Tibial artery (tissue), 4 donors: ENCODE measurements around the gene B3GLCT.
A peak's percentile ranks its signal among the peaks of the same experiment; 100 is the strongest.
"Not testable (repeated sequence)": the region's sequence is repeated elsewhere in the genome, so short reads cannot be mapped to it uniquely, and the experiment has no call there.

Source experiments
- DNase-seq, 2 donors: peaks; one replicate each; pipeline ENCODE4 v3.0.0-alpha.2; 2019
- H3K27ac ChIP-seq, 2 donors: fragments of 200-600 bp; sonication (generic) in 1 of 2; 1 replicate in 1 of 2; 2 replicates in 1 of 2; pipeline ENCODE4 v1.5.1; 2018 to 2019; ENCODE audit warnings: mild to moderate bottlenecking in 1 of 2
- H3K27me3 ChIP-seq, 2 donors: fragments of 200-600 bp; sonication (generic) in 1 of 2; one replicate each; pipeline versions ENCODE4 v1.5.1 to v1.6.0; 2016 to 2019
- H3K36me3 ChIP-seq, 3 donors: fragments of 200-600 bp; sonication (generic) in 2 of 3; one replicate each; pipeline ENCODE4 v1.5.1; 2016 to 2019; ENCODE audit warnings: mild to moderate bottlenecking in 2 of 3
- H3K4me1 ChIP-seq, 4 donors: fragments of 200-600 bp; sonication (generic) in 2 of 4; 1 replicate in 3 of 4; 2 replicates in 1 of 4; pipeline ENCODE4 v1.5.1; 2016 to 2019
- H3K4me3 ChIP-seq, 2 donors: fragments of 200-600 bp; sonication (generic) in 1 of 2; 1 replicate in 1 of 2; 2 replicates in 1 of 2; pipeline ENCODE4 v1.5.1; 2018 to 2019; ENCODE audit warnings: mild to moderate bottlenecking in 2 of 2
- H3K9me3 ChIP-seq, 3 donors: fragments of 200-600 bp; sonication (generic) in 1 of 3; one replicate each; pipeline ENCODE4 v1.5.1; 2016 to 2019
- CTCF ChIP-seq, 2 experiments: fragments of 200-600 bp in 1 of 2; fragments of 450-650 bp in 1 of 2; IDR thresholded peaks; one replicate each; pipeline ENCODE4 v1.5.1; 2017 to 2019; ENCODE audit warnings: antibody characterized with exemption in 2 of 2, mild to moderate bottlenecking in 1 of 2, moderate library complexity in 1 of 2
- intact Hi-C: fragments of 100-400 bp; cut with DNase I; formaldehyde crosslinking; loops from one replicate; pipeline ENCODE4 v1.15.0; 2023; ENCODE audit warnings: low total_unique reads

Gene B3GLCT

DNA sequence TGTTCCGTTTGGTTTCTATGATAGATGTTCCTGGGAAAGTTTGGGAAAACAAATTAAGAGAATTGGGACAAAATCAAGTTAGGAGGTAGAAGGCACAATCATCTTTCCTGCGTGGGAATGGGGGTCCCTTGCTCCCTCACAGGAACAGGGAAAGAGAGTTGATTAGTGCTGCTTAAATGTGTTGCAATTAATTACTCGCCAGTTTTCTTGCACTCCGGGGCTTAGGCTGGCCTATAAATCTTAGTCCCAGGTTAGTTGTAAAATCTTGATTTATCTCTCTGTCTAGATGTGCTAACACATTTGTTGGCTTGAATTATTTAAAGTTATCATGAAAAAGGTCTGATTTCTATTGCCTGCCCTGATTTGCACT, 10.1 kb downstream of the B3GLCT start:
- H3K27ac ChIP-seq: peak overlapping the region; percentile 2 to 59
- H3K36me3 ChIP-seq: no peaks in the 10 kb centered on the region
- peak overlapping the region in 1 of 2 donors; percentile 2 for H3K4me3 ChIP-seq
- no peak for TF ChIP-seq CTCF (IDR thresholded peaks at IDR 0.05)
- H3K27me3 ChIP-seq: no peaks in the 10 kb centered on the region
- H3K4me1 ChIP-seq: peaks cover 0 to 42% (median 25%) of the 10 kb centered on the region in 4 donors
- DNase-seq: no peak
- no peaks in the 10 kb centered on the region for H3K9me3 ChIP-seq
- intact Hi-C loops: loop anchor here (10.0 kb wide), 1 partner anchor 535 kb away; no protein-coding TSS in a partner anchor

GRCh38 chr13:31213651-31214289, 14.0 kb downstream of the B3GLCT start:
- no peak overlapping the region for H3K4me3 ChIP-seq
- intact Hi-C loops: no loop called here
- H3K4me1 ChIP-seq: peaks cover 0 to 42% (median 22%) of the 10 kb centered on the region in 4 donors
- DNase-seq: no peak
- H3K27me3 ChIP-seq: no peaks in the 10 kb centered on the region
- H3K27ac ChIP-seq: no peak overlapping the region
- H3K9me3 ChIP-seq: no peaks in the 10 kb centered on the region
- no peaks in the 10 kb centered on the region for H3K36me3 ChIP-seq
- no peak for TF ChIP-seq CTCF (IDR thresholded peaks at IDR 0.05)

GRCh38 chr13:31214435-31214834, 14.7 kb downstream of the B3GLCT start:
- no peak for TF ChIP-seq CTCF (IDR thresholded peaks at IDR 0.05)
- no peaks in the 10 kb centered on the region for H3K36me3 ChIP-seq
- H3K9me3 ChIP-seq: no peaks in the 10 kb centered on the region
- no peak overlapping the region for H3K4me3 ChIP-seq
- no peaks in the 10 kb centered on the region for H3K27me3 ChIP-seq
- DNase-seq: no peak
- intact Hi-C loops: no loop called here
- no peak overlapping the region for H3K27ac ChIP-seq
- peaks cover 0 to 35% (median 16%) of the 10 kb centered on the region in 4 donors for H3K4me1 ChIP-seq

DNA sequence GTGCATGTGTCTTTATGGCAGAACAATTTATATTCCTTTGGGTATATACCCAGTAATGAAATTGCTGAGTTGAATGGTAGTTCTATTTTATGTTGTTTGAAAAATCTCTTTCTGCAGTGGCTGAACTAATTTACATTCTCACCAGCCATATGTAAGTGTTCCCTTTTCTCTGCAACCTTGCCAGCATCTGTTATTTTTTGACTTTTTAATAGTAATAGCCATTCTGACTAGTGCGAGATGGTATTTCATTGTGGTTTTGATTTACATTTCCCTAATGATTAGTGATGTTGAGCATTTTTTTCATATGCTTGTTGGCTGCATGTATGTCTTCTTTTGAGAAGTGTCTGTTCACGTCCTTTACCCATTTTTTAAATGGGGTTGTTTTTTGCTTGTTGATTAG, 17.1 kb downstream of the B3GLCT start:
- H3K27ac ChIP-seq, H3K9me3 ChIP-seq, DNase-seq, H3K36me3 ChIP-seq, H3K4me3 ChIP-seq, H3K27me3 ChIP-seq, intact Hi-C loops: not testable (repeated sequence)
- peaks cover 0 to 24% (median 9%) of the 10 kb centered on the region in 4 donors for H3K4me1 ChIP-seq

GRCh38 chr13:31219909-31220598, 20.3 kb downstream of the B3GLCT start:
- no peak overlapping the region for H3K27ac ChIP-seq
- no peak overlapping the region for H3K4me3 ChIP-seq
- no peaks in the 10 kb centered on the region for H3K27me3 ChIP-seq
- H3K9me3 ChIP-seq: no peaks in the 10 kb centered on the region
- H3K36me3 ChIP-seq: peaks cover 0 to 16% (median 0%) of the 10 kb centered on the region in 3 donors
- intact Hi-C loops: no loop called here
- peaks cover 0 to 9% (median 0%) of the 10 kb centered on the region in 4 donors for H3K4me1 ChIP-seq
- no peak for TF ChIP-seq CTCF (IDR thresholded peaks at IDR 0.05)
- DNase-seq: no peak

DNA sequence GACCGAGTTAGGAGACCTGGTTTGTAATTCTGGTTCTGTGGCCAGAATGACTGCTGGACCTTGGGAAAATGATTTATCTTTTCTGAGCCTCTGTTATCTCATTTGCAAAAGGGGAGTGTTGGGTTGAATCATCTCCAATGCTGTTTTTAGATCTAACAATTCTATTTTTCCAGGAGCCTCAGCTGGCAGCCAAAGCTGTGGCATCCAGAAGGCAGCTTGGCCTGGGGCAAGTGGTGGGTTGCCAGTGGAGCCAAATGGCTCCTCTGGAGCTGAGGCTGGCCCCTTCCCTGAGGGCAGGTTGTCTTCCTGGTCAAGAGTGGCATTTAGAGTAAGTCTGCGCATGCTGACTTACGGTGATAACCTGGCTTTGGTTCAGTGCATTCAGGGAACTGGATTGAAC, 21.3 kb downstream of the B3GLCT start:
- DNase-seq: no peak
- TF ChIP-seq CTCF (IDR thresholded peaks at IDR 0.05): no peak
- intact Hi-C loops: no loop called here
- peaks cover 0 to 16% (median 0%) of the 10 kb centered on the region in 3 donors for H3K36me3 ChIP-seq
- H3K4me1 ChIP-seq: no peaks in the 10 kb centered on the region
- H3K27ac ChIP-seq: no peak overlapping the region
- H3K4me3 ChIP-seq: no peak overlapping the region
- no peaks in the 10 kb centered on the region for H3K9me3 ChIP-seq
- no peaks in the 10 kb centered on the region for H3K27me3 ChIP-seq
